ENCODE data around the gene WDR75.
A peak's percentile ranks its signal among the peaks of the same experiment; 100 is the strongest.

Gene WDR75

GRCh38 chr2:189412330-189412953 is 28.8 kb upstream of the WDR75 start:
- ChIA-PET CTCF (interaction anchor here (0.6 to 0.8 kb wide), 3 partner anchors 627 to 887 kb away, joined by 3 to 5 read pairs (median 3); no protein-coding TSS in a partner anchor), POLR2A (no interaction called here)
- no peak for TF ChIP-seq PKNOX1 (IDR thresholded peaks at IDR 0.05)
- no peak for TF ChIP-seq BHLHE40 (IDR thresholded peaks at IDR 0.05; ENCODE audit: borderline replicate concordance)
- TF ChIP-seq L3MBTL2 (conservative IDR thresholded peaks at IDR 0.05) = no peak
- TF ChIP-seq TARDBP (IDR thresholded peaks at IDR 0.05) = no peak
- no peak for TF ChIP-seq SUZ12 (IDR thresholded peaks at IDR 0.05)
- no peak for TF ChIP-seq FOXM1 (IDR thresholded peaks at IDR 0.05; ENCODE audit: borderline replicate concordance)
- TF ChIP-seq FOXA1 (IDR thresholded peaks at IDR 0.05) = no peak
- TF ChIP-seq SP1 (IDR thresholded peaks at IDR 0.05) = no peak
- TF ChIP-seq ARNT (IDR thresholded peaks at IDR 0.05) = no peak
- no peak for TF ChIP-seq ZNF384 (IDR thresholded peaks at IDR 0.05)
- TF ChIP-seq LEF1 (IDR thresholded peaks at IDR 0.05; ENCODE audit: borderline replicate concordance) = no peak
- TF ChIP-seq FOXK2 (IDR thresholded peaks at IDR 0.05) = no peak
- TF ChIP-seq NFRKB (IDR thresholded peaks at IDR 0.05) = no peak

GRCh38 chr2:189413249-189413648 is 28.0 kb upstream of the WDR75 start:
- POLR2A ChIA-PET = no interaction called here
- TF ChIP-seq NFRKB (IDR thresholded peaks at IDR 0.05) (no peak), FOXA1 (IDR thresholded peaks at IDR 0.05) (no peak), ELF4 (IDR thresholded peaks at IDR 0.05) (no peak), L3MBTL2 (conservative IDR thresholded peaks at IDR 0.05) (no peak), FOXK2 (IDR thresholded peaks at IDR 0.05) (no peak), HDGF (IDR thresholded peaks at IDR 0.05; ENCODE audit: borderline replicate concordance) (no peak), CTBP1 (IDR thresholded peaks at IDR 0.05; ENCODE audit: borderline replicate concordance) (no peak), SP1 (IDR thresholded peaks at IDR 0.05) (no peak), PKNOX1 (IDR thresholded peaks at IDR 0.05) (no peak), ZNF384 (IDR thresholded peaks at IDR 0.05) (no peak), FOXM1 (IDR thresholded peaks at IDR 0.05; ENCODE audit: borderline replicate concordance) (no peak), SUZ12 (IDR thresholded peaks at IDR 0.05) (no peak), ARNT (IDR thresholded peaks at IDR 0.05) (no peak), LEF1 (IDR thresholded peaks at IDR 0.05; ENCODE audit: borderline replicate concordance) (no peak), TARDBP (IDR thresholded peaks at IDR 0.05) (no peak)
- CTCF ChIA-PET = interaction anchor here (0.7 kb wide), 1 partner anchor 698 kb away, joined by 5 read pairs; no protein-coding TSS in a partner anchor
- no peak for DNase-seq (ENCODE audit: extremely low spot score)

More at GRCh38 chr2:189412330-189412953, 28.8 kb upstream of the WDR75 start:
- peak; percentile 44 for DNase-seq (ENCODE audit: extremely low spot score)

GRCh38 chr2:189421644-189422043 is 19.6 kb upstream of the WDR75 start:
- CTCF ChIA-PET = no interaction called here
- TF ChIP-seq SUZ12 (IDR thresholded peaks at IDR 0.05) (no peak), HDGF (IDR thresholded peaks at IDR 0.05; ENCODE audit: borderline replicate concordance) (no peak), LEF1 (IDR thresholded peaks at IDR 0.05; ENCODE audit: borderline replicate concordance) (no peak), FOXM1 (IDR thresholded peaks at IDR 0.05; ENCODE audit: borderline replicate concordance) (no peak), ZNF384 (IDR thresholded peaks at IDR 0.05) (no peak), PKNOX1 (IDR thresholded peaks at IDR 0.05) (no peak), NFRKB (IDR thresholded peaks at IDR 0.05) (no peak), L3MBTL2 (conservative IDR thresholded peaks at IDR 0.05) (no peak), BHLHE40 (IDR thresholded peaks at IDR 0.05; ENCODE audit: borderline replicate concordance) (no peak), CTBP1 (IDR thresholded peaks at IDR 0.05; ENCODE audit: borderline replicate concordance) (no peak), ARNT (IDR thresholded peaks at IDR 0.05) (no peak), ELF4 (IDR thresholded peaks at IDR 0.05) (no peak)
- no peak for DNase-seq (ENCODE audit: extremely low spot score)
- POLR2A ChIA-PET = no interaction called here

- ChIA-PET POLR2A (no interaction called here), CTCF (no interaction called here)
- no peak for DNase-seq (ENCODE audit: extremely low spot score)
- TF ChIP-seq NFRKB (IDR thresholded peaks at IDR 0.05) (no peak), CTBP1 (IDR thresholded peaks at IDR 0.05; ENCODE audit: borderline replicate concordance) (no peak), LEF1 (IDR thresholded peaks at IDR 0.05; ENCODE audit: borderline replicate concordance) (no peak)
These were observed 16.3 kb upstream of the WDR75 start for GRCh38 chr2:189424961-189425360.

- DNase-seq (ENCODE audit: extremely low spot score) = no peak
- ChIA-PET CTCF (no interaction called here), POLR2A (no interaction called here)
- TF ChIP-seq PKNOX1 (IDR thresholded peaks at IDR 0.05) (no peak), FOXA1 (IDR thresholded peaks at IDR 0.05) (no peak), LEF1 (IDR thresholded peaks at IDR 0.05; ENCODE audit: borderline replicate concordance) (no peak), HDGF (IDR thresholded peaks at IDR 0.05; ENCODE audit: borderline replicate concordance) (no peak), NFRKB (IDR thresholded peaks at IDR 0.05) (no peak), FOXM1 (IDR thresholded peaks at IDR 0.05; ENCODE audit: borderline replicate concordance) (no peak)
These were observed 15.6 kb upstream of the WDR75 start for GRCh38 chr2:189425676-189426075.

GRCh38 chr2:189426886-189427285 is 14.4 kb upstream of the WDR75 start:
- no peak for DNase-seq (ENCODE audit: extremely low spot score)
- CTCF ChIA-PET = no interaction called here
- no peak for TF ChIP-seq HDGF (IDR thresholded peaks at IDR 0.05; ENCODE audit: borderline replicate concordance)
- no peak for TF ChIP-seq ARNT (IDR thresholded peaks at IDR 0.05)
- TF ChIP-seq NFRKB (IDR thresholded peaks at IDR 0.05) = no peak
- no peak for TF ChIP-seq BHLHE40 (IDR thresholded peaks at IDR 0.05; ENCODE audit: borderline replicate concordance)
- TF ChIP-seq SP1 (IDR thresholded peaks at IDR 0.05) = no peak
- TF ChIP-seq TARDBP (IDR thresholded peaks at IDR 0.05) = no peak
- TF ChIP-seq FOXK2 (IDR thresholded peaks at IDR 0.05) = no peak
- TF ChIP-seq ZNF384 (IDR thresholded peaks at IDR 0.05) = no peak
- POLR2A ChIA-PET = interaction anchor here (1.4 kb wide), 1 partner anchor 14 kb away, joined by 5 read pairs; the partner anchor contains the start of gene WDR75

Data from HEK293T (cell line).